Stomach (tissue), 9 donors: Measurements from ENCODE around the gene C10orf105. TPM values are rescaled to one million over a fixed set of nuclear protein-coding genes. Genes with fewer than 3 reads are reported as not detected.

Experiments used
- DNase-seq, 2 donors: peaks; one replicate each; pipeline versions ENCODE4 v3.0.0 to v3.0.0-alpha.2; 2013 to 2019
- H3K27ac ChIP-seq, 5 donors: fragments of 200-600 bp in 4 of 5; sonication (generic) in 4 of 5; one replicate each; pipeline ENCODE4 v1.5.1; 2013 to 2019; ENCODE audit warnings: mild to moderate bottlenecking in 1 of 5, moderate library complexity in 1 of 5
- H3K27me3 ChIP-seq, 3 donors: fragments of 200-600 bp; sonication (generic); one replicate each; pipeline ENCODE4 v1.5.1; 2017 to 2019; ENCODE audit warnings: mixed run types in 1 of 3
- H3K36me3 ChIP-seq, 4 donors: fragments of 200-600 bp; sonication (generic); 1 replicate in 3 of 4; 2 replicates in 1 of 4; pipeline ENCODE4 v1.5.1; 2016 to 2019
- H3K4me1 ChIP-seq, 4 donors: fragments of 200-600 bp; sonication (generic); one replicate each; pipeline ENCODE4 v1.5.1; 2016 to 2019
- H3K4me3 ChIP-seq, 4 donors: fragments of 200-600 bp; sonication (generic) in 3 of 4; one replicate each; pipeline ENCODE4 v1.5.1; 2016 to 2019; ENCODE audit warnings: mild to moderate bottlenecking in 1 of 4
- H3K9me3 ChIP-seq, 4 donors: fragments of 200-600 bp; sonication (generic); one replicate each; pipeline ENCODE4 v1.5.1; 2016 to 2019
- EP300 ChIP-seq: sonication (generic); formaldehyde crosslinking; IDR thresholded peaks from one replicate; pipeline ENCODE4 v1.6.1; 2017; ENCODE audit warnings: antibody characterized with exemption
- POLR2A ChIP-seq, 4 donors: fragments of 450-650 bp; IDR thresholded peaks; one replicate each; pipeline ENCODE4 v1.6.1; 2016; ENCODE audit warnings: antibody characterized with exemption in 4 of 4, control low read depth in 2 of 4, mild to moderate bottlenecking in 1 of 4, moderate library complexity in 1 of 4
- POLR2AphosphoS5 ChIP-seq, 3 donors: sonication (generic); formaldehyde crosslinking; IDR thresholded peaks; one replicate each; pipeline ENCODE4 v1.6.1; 2016; ENCODE audit warnings: antibody characterized with exemption in 3 of 3
- WGBS, 5 donors: extraction: QIAGEN DNeasy Blood & Tissue Kit in 3 of 5; methylation state at CpG; one replicate each; pipeline versions ENCODE4 v1.1.5 to v1.1.7; 2013 to 2018; 5-methylcytosine and 5-hydroxymethylcytosine counted together
- intact Hi-C: fragments of 100-400 bp; cut with DNase I; formaldehyde crosslinking; loops from one replicate; pipeline ENCODE4 v1.15.1; 2023; ENCODE audit warnings: low total_unique reads
- polyA plus RNA-seq, 3 donors: library from polyadenylated mRNA; stranded (reverse); fragments of 200-250 nt; gene quantifications; one replicate each; pipeline ENCODE4 v1.2.3, GENCODE V29; 2013
- total RNA-seq, 5 donors: library from RNA; depleted of rRNA; stranded (reverse); fragments of >200 nt; gene quantifications; one replicate each; pipeline versions ENCODE4 v1.1.0 to v1.2.3, GENCODE V29; 2014 to 2016
- TF ChIP-seq, protein P1 (sequence below), 7 experiments: fragments of 450-650 bp in 4 of 7; fragments of 200-600 bp in 3 of 7; sonication (generic) in 3 of 7; IDR thresholded peaks; one replicate each; pipeline ENCODE4 v1.5.1; 2016 to 2019; ENCODE audit warnings: antibody characterized with exemption in 7 of 7, control low read depth in 2 of 7, mild to moderate bottlenecking in 1 of 7
- donor health status: healthy with polysubstance abuse.
- donor health status: Bipolar disorder and iron deficiency.
- donor health status: healthy.

Gene C10orf105
- total and polyA plus RNA-seq, 8 donors, result 0.03 TPM; not detected in 7

DNA sequence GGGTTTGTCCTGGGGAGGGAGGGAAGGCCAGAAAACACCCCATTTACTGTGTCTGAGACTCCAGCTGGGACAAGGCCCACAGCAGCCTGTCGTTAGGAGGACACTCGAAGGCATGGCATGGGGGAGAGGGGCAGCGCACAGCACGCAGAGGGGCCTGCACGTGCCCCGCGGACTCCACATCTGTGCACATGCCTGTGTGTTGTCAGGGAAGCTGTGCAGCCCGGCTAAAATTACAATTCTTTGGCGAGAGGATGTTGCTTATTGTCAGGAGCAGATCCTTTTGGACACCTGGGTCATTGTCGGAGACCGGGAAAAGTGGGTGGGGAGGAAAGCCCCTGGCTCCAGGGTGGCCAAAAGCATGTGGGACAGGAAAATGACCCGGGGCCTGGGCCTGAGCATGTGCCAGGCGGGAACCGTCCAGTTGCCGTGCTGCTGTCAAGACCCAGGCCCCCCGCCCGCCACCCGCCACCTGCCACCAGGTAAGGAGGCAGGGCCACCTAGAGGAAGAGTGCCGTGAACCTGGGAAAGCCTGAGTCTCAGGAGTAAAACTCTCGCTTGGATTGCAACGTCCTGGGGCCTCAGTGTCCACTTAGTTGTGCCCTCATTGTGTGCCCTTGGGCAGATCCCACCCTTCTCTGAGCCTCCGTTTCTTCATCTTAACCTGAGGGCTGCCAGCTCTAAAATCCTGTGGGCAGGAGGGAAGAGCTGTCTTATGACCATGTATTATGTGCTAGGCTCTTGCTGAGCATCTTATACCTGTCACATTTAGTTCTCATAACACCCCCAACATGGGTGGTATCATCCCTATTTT lies 46.5 kb upstream of the C10orf105 start:
- Histone ChIP-seq H3K27me3 (no peaks in the 10 kb centered on the region), H3K4me1 (peaks cover 69 to 100% (median 92%) of the 10 kb centered on the region in 4 donors), H3K9me3 (no peaks in the 10 kb centered on the region), H3K4me3 (no peak overlapping the region), H3K36me3 (peaks cover 8 to 30% (median 17%) of the 10 kb centered on the region in 4 donors), H3K27ac (peak overlapping the region; percentile 83 to 93 (median 90))
- WGBS, 5 donors, result 84 to 87% (median 85%) methylated on average over 19 to 22 of the region's 22 CpGs
- TF ChIP-seq POLR2A (IDR thresholded peaks at IDR 0.05) (no peak), POLR2AphosphoS5 (IDR thresholded peaks at IDR 0.05) (peak in 1 of 3 donors; percentile 2)
- TF ChIP-seq, protein P1, sequence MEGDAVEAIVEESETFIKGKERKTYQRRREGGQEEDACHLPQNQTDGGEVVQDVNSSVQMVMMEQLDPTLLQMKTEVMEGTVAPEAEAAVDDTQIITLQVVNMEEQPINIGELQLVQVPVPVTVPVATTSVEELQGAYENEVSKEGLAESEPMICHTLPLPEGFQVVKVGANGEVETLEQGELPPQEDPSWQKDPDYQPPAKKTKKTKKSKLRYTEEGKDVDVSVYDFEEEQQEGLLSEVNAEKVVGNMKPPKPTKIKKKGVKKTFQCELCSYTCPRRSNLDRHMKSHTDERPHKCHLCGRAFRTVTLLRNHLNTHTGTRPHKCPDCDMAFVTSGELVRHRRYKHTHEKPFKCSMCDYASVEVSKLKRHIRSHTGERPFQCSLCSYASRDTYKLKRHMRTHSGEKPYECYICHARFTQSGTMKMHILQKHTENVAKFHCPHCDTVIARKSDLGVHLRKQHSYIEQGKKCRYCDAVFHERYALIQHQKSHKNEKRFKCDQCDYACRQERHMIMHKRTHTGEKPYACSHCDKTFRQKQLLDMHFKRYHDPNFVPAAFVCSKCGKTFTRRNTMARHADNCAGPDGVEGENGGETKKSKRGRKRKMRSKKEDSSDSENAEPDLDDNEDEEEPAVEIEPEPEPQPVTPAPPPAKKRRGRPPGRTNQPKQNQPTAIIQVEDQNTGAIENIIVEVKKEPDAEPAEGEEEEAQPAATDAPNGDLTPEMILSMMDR (IDR thresholded peaks at IDR 0.05), result no peak
- intact Hi-C loops, result no loop called here
- DNase-seq, result no peak

DNA sequence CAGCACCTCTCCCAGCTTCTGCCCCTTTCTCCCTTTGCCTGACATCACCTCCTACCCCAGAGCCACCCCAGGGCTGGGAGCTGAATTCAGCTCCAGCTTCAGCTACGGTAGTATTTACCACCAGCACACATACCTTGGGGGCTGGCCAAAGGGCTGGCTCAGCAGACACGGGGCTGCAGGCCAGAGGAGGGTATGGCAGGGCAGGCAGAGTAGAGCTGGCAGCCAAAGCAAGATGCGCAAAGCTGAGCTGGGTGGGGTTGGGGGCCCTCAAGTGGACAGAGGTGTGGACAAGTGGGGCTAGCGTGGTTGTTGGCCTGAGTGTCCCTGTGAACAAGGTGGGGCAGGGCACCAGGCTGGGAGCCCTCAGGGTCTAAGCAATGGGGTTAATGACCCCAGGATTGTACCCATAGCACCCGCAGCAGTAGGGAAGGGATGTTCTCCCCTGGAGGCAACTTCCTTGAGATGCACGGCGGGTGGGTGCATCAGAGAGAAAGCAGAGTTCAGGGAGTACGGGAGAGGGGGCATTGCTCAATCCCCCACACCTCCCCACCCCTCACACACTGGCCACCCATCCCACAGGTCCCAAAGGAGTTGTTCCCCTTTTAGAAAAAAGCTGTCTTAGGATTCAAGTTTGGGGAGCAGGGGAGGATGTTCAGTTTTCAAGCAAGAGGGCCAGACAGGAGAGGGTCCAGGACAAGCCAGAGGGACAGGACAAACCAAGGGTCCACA lies 45.8 kb upstream of the C10orf105 start:
- Histone ChIP-seq H3K27me3 (no peaks in the 10 kb centered on the region), H3K4me1 (peaks cover 61 to 100% (median 91%) of the 10 kb centered on the region in 4 donors), H3K9me3 (no peaks in the 10 kb centered on the region), H3K36me3 (peaks cover 8 to 37% (median 24%) of the 10 kb centered on the region in 4 donors), H3K27ac (peak overlapping the region; percentile 83 to 93 (median 90)), H3K4me3 (peak overlapping the region in 1 of 4 donors; percentile 14)
- intact Hi-C loops, result no loop called here
- TF ChIP-seq POLR2A (IDR thresholded peaks at IDR 0.05), result no peak
- no peak for TF ChIP-seq POLR2AphosphoS5 (IDR thresholded peaks at IDR 0.05)
- no peak for TF ChIP-seq EP300
- TF ChIP-seq, protein P1 (IDR thresholded peaks at IDR 0.05), result no peak
- no peak for DNase-seq
- WGBS, 5 donors, result 48 to 66% (median 59%) methylated on average over 8 of the region's 8 CpGs

DNA sequence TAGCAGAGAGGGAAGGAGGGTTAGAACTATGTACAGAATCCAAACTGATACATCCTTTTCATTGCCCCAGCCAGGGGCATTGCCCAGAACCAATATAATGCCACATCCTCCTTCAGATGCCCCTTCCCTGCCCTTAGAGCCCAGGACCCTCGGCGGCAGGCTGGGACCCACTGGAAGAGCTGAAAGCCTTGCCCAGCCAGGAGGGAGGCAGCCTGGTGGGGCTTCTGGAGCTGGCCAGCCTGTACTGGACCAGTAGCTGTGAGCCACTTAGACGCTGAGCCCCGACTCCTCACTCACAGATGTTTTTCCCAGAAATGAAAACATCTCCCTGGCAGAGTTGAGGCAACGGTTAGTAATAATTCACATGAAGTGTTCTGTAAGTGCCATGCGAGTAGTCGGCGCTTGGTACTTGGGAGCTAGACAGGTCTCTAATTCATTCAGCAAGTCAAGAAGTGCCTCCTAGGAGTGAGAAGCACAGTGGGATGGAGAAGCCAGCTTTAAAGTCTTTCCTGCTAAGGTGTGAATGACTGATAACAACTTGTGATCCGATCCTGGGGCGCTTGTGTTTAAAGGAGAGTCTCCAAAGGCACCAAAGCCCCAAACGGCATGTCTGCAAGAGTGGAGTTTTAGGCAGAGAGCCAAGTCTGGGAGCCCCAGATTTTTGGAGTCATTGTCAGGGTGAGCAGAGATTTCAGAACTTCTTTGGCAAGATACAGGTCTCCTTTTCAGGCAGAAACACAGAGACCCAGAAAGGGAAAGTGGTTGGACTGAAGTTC lies 44.0 kb upstream of the C10orf105 start:
- TF ChIP-seq, protein P1 (IDR thresholded peaks at IDR 0.05), result no peak
- TF ChIP-seq POLR2AphosphoS5 (IDR thresholded peaks at IDR 0.05), result no peak
- Histone ChIP-seq H3K4me3 (no peak overlapping the region), H3K4me1 (peaks cover 48 to 94% (median 77%) of the 10 kb centered on the region in 4 donors)

DNA sequence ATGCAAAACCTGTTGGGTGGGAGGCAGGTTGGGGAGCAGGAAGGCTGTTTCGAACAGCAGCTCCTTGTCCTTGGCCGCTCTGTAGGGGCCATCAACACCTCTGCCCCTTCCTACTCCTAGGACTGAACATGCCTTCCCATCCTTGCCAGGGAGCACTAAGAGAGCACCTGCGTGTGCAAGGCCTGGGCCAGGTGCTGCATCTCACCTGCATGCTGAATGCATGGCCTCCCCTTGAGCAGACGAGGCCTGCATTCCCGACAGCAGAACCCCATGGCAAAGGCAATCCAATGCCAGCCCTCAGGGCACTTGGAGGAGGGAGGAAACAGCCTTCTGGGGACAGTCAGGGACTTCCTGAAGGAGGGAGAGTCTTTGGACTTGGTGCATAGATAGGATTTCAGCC lies 42.7 kb upstream of the C10orf105 start:
- DNase-seq, result no peak
- no peaks in the 10 kb centered on the region for H3K9me3 ChIP-seq
- WGBS, 5 donors, result 89 to 93% (median 90%) methylated on average over 5 of the region's 5 CpGs
- peaks cover 12 to 60% (median 47%) of the 10 kb centered on the region in 4 donors for H3K36me3 ChIP-seq
- H3K4me3 ChIP-seq, result no peak overlapping the region
- no peaks in the 10 kb centered on the region for H3K27me3 ChIP-seq
- TF ChIP-seq POLR2AphosphoS5 (IDR thresholded peaks at IDR 0.05), result no peak
- TF ChIP-seq, protein P1 (IDR thresholded peaks at IDR 0.05), result no peak
- no peak for TF ChIP-seq POLR2A (IDR thresholded peaks at IDR 0.05)
- no peak for TF ChIP-seq EP300
- intact Hi-C loops, result no loop called here
- H3K4me1 ChIP-seq, result peaks cover 36 to 94% (median 73%) of the 10 kb centered on the region in 4 donors
- H3K27ac ChIP-seq, result peak overlapping the region in 1 of 5 donors; percentile 22

More for the DNA sequence above, 44.0 kb upstream of the C10orf105 start:
- intact Hi-C loops, result no loop called here
- 76 to 82% (median 77%) methylated on average over 11 of the region's 11 CpGs for WGBS, 5 donors
- H3K9me3 ChIP-seq, result no peaks in the 10 kb centered on the region
- peaks cover 8 to 48% (median 35%) of the 10 kb centered on the region in 4 donors for H3K36me3 ChIP-seq
- peak overlapping the region in 4 of 5 donors; percentile 88 to 93 (median 91) for H3K27ac ChIP-seq
- H3K27me3 ChIP-seq, result no peaks in the 10 kb centered on the region
- DNase-seq, result no peak
